B cell (primary cell): ENCODE results near the gene ZEB2. TPM values are rescaled to one million over a fixed set of nuclear protein-coding genes. Genes with fewer than 3 reads are reported as not detected.

Experiments
- ATAC-seq: fragments of 200-7000 bp; cut with Tn5 transposase; one replicate; pipeline ENCODE4 v1.10.0; 2021; ENCODE audit warnings: low read depth, mild to moderate bottlenecking, moderate number of reproducible peaks, moderate library complexity
- CTCF ChIA-PET: fragments of 350-600 bp; sonication (Branson Sonifier 250); formaldehyde crosslinking; loops from one replicate; lab custom pipeline; 2021; ENCODE audit warnings: antibody characterized with exemption, inconsistent platforms; lab: Charles Lee
- POLR2A ChIA-PET: fragments of 350-600 bp; sonication (Branson Sonifier 250); formaldehyde crosslinking; loops from one replicate; lab custom pipeline; 2021; ENCODE audit warnings: antibody characterized with exemption; lab: Charles Lee
- DNase-seq: peaks from one replicate; pipeline ENCODE4 v3.0.0; 2013
- H2AFZ ChIP-seq: 2 replicates; pipeline ENCODE4 v1.6.1; 2012; ENCODE audit warnings: mild to moderate bottlenecking, low read depth, low read length; ENCODE audit not compliant: insufficient read depth, poor library complexity, severe bottlenecking
- H3K27ac ChIP-seq, 2 donors: 1 replicate in 1 of 2; 2 replicates in 1 of 2; pipeline ENCODE4 v1.5.1; 2012 to 2013; ENCODE audit warnings: low read length in 2 of 2, mild to moderate bottlenecking in 2 of 2, moderate library complexity in 1 of 2
- H3K27me3 ChIP-seq, 4 experiments: fragments of 200-600 bp in 1 of 4; sonication (generic) in 1 of 4; replicated peaks in 1 of 4; 1 replicate in 2 of 4; 2 replicates in 2 of 4; pipeline versions ENCODE4 v1.6.1 to v1.7.0; 2013 to 2016; ENCODE audit warnings: low read length in 3 of 4, mild to moderate bottlenecking in 2 of 4, mixed read lengths in 1 of 4, moderate library complexity in 1 of 4; ENCODE audit not compliant: insufficient read depth in 4 of 4, control insufficient read depth in 3 of 4; ENCODE audit errors: control extremely low read depth in 1 of 4
- H3K36me3 ChIP-seq, 2 experiments: replicated peaks in 1 of 2; 1 replicate in 1 of 2; 2 replicates in 1 of 2; pipeline versions ENCODE4 v1.6.1 to v1.7.1; 2013; ENCODE audit warnings: low read length in 1 of 2; ENCODE audit not compliant: insufficient read depth in 2 of 2, control insufficient read depth in 1 of 2; ENCODE audit errors: control extremely low read depth in 1 of 2, extremely low read depth in 1 of 2
- H3K4me1 ChIP-seq, 2 donors: fragments of 200-600 bp in 1 of 2; sonication (generic) in 1 of 2; 1 replicate in 1 of 2; 2 replicates in 1 of 2; pipeline versions ENCODE4 v1.5.1 to v1.6.1; 2013 to 2017; ENCODE audit warnings: low read length in 2 of 2; ENCODE audit not compliant: control insufficient read depth in 2 of 2, insufficient read depth in 2 of 2
- H3K4me2 ChIP-seq: replicated peaks from 2 replicates; pipeline ENCODE3; 2012; ENCODE audit warnings: mild to moderate bottlenecking, low read depth, low read length; ENCODE audit not compliant: poor library complexity, severe bottlenecking
- H3K4me3 ChIP-seq, 5 experiments: fragments of 200-600 bp in 1 of 5; sonication (generic) in 1 of 5; 1 replicate in 3 of 5; 2 replicates in 2 of 5; pipeline versions ENCODE4 v1.5.1 to v1.7.0; 2011 to 2016; ENCODE audit warnings: low read length in 4 of 5, mild to moderate bottlenecking in 4 of 5, low read depth in 2 of 5, control low read depth in 1 of 5, moderate library complexity in 1 of 5; ENCODE audit not compliant: insufficient read depth in 1 of 5; ENCODE audit errors: control extremely low read depth in 1 of 5, extremely low read depth in 1 of 5
- H3K79me2 ChIP-seq: fragments of 200-600 bp; sonication (generic); one replicate; pipeline ENCODE4 v1.6.0; 2016; ENCODE audit warnings: low read length; ENCODE audit not compliant: control insufficient read depth, insufficient read depth
- H3K9ac ChIP-seq: fragments of 200-600 bp; sonication (generic); 2 replicates; pipeline ENCODE4 v1.6.1; 2017; ENCODE audit warnings: mild to moderate bottlenecking, low read length, moderate library complexity
- H3K9me3 ChIP-seq, 3 donors: one replicate each; pipeline versions ENCODE4 v1.6.1 to v1.7.1; 2013; ENCODE audit warnings: low read length in 2 of 3; ENCODE audit not compliant: control insufficient read depth in 2 of 3, insufficient read depth in 1 of 3; ENCODE audit errors: control extremely low read depth in 1 of 3
- H4K20me1 ChIP-seq: 2 replicates; pipeline ENCODE4 v1.6.0; 2012; ENCODE audit warnings: mild to moderate bottlenecking, low read length; ENCODE audit not compliant: insufficient read depth, control insufficient read depth, poor library complexity, severe bottlenecking
- H3K27ac Mint-ChIP-seq: one replicate; pipeline ENCODE4 v1.8.0; 2021; ENCODE audit warnings: mixed read lengths
- H3K27me3 Mint-ChIP-seq: one replicate; pipeline ENCODE4 v1.8.0; 2021; ENCODE audit warnings: mixed read lengths
- H3K4me1 Mint-ChIP-seq: one replicate; pipeline ENCODE4 v1.8.0; 2021; ENCODE audit warnings: mixed read lengths
- H3K4me3 Mint-ChIP-seq: one replicate; pipeline ENCODE4 v1.8.0; 2021; ENCODE audit warnings: mixed read lengths
- H3K9me3 Mint-ChIP-seq: one replicate; pipeline ENCODE4 v1.8.0; 2022; ENCODE audit warnings: mixed read lengths; ENCODE audit not compliant: insufficient read depth
- EZH2 ChIP-seq: IDR thresholded peaks from 2 replicates; pipeline ENCODE4 v1.6.1; 2012; ENCODE audit warnings: borderline replicate concordance, low read depth, mild to moderate bottlenecking, moderate library complexity, low read length; ENCODE audit not compliant: insufficient read depth, poor library complexity, severe bottlenecking
- WGBS: methylation state at CpG from one replicate; pipeline ENCODE4 v1.1.5; 2013; ENCODE audit warnings: missing lambda C conversion rate; ENCODE audit not compliant: insufficient coverage; 5-methylcytosine and 5-hydroxymethylcytosine counted together
- intact Hi-C: fragments of 100-400 bp; cut with micrococcal nuclease; formaldehyde crosslinking; loops from one replicate; pipeline ENCODE4 v1.10.0; 2022
- polyA plus RNA-seq: library from polyadenylated mRNA; depleted of rRNA; stranded (reverse); fragments of >200 nt; gene quantifications from 2 replicates; pipeline ENCODE4 v1.2.3, GENCODE V29; 2012
- total RNA-seq, 2 donors: library from RNA; stranded (reverse); fragments of 120-200 nt in 1 of 2; gene quantifications; 1 replicate in 1 of 2; 2 replicates in 1 of 2; pipeline versions ENCODE4 v1.2.3 to v1.2.4, GENCODE V29; 2013 to 2022
- TF ChIP-seq, protein P1 (sequence below): fragments of 200-600 bp; IDR thresholded peaks from one replicate; pipeline ENCODE4 v1.8.0; 2022; ENCODE audit warnings: antibody characterized with exemption, mild to moderate bottlenecking

ZEB2 gene
- total and polyA plus RNA-seq, 2 donors (not counting 1 experiment from before 2014, with no cell fraction given), result 56.3 to 217 TPM

DNA sequence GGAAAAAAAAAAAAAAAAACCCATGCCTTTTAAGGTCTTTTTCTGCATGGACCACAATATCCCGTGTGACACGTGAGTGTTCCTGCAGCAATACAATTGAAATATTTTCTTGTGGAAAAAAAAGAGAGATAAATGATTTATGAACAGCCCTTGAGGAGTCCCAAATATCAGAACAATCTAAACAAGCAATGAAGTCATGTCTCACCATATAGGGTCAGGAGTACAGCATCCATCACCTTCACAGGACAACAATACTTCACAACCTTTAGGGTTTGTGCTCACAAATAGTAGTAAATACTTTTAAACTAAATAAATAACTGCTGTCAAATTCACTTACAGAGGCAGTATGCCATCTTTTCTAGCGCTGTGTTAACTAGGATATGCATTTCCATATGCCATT lies 87.9 kb downstream of the ZEB2 start:
- Mint-ChIP-seq H3K4me1 (peaks cover 46% of the 10 kb centered on the region), H3K27me3 (no peaks in the 10 kb centered on the region), H3K4me3 (peak overlapping the region; percentile 44), H3K27ac (peak overlapping the region; percentile 34), H3K9me3 (no peaks in the 10 kb centered on the region)
- Histone ChIP-seq H3K9me3 (no peaks in the 10 kb centered on the region), H3K27ac (peak overlapping the region in 1 of 2 donors; percentile 64), H3K4me2 (no peak overlapping the region), H3K27me3 (no peaks in the 10 kb centered on the region), H3K36me3 (peaks cover 2 to 37% of the 10 kb centered on the region in 2 experiments), H2AFZ (no peak overlapping the region), H3K4me3 (no peak overlapping the region), H3K4me1 (peaks cover 20 to 24% of the 10 kb centered on the region in 2 donors), H4K20me1 (peaks cover 60% of the 10 kb centered on the region), H3K9ac (no peak overlapping the region), H3K79me2 (peaks cover 73% of the 10 kb centered on the region)
- ChIA-PET POLR2A (no interaction called here), CTCF (interaction anchor here (1.2 kb wide), 1 partner anchor 88 kb away, joined by 3 read pairs; the partner anchor contains the start of gene ZEB2)
- 100% methylated on average over 1 of the region's 3 CpGs for WGBS
- intact Hi-C loops, result loop anchor here (2.0 kb wide), 1 partner anchor 13 kb away; no protein-coding TSS in a partner anchor
- TF ChIP-seq EZH2, result no peak
- TF ChIP-seq, protein P1, sequence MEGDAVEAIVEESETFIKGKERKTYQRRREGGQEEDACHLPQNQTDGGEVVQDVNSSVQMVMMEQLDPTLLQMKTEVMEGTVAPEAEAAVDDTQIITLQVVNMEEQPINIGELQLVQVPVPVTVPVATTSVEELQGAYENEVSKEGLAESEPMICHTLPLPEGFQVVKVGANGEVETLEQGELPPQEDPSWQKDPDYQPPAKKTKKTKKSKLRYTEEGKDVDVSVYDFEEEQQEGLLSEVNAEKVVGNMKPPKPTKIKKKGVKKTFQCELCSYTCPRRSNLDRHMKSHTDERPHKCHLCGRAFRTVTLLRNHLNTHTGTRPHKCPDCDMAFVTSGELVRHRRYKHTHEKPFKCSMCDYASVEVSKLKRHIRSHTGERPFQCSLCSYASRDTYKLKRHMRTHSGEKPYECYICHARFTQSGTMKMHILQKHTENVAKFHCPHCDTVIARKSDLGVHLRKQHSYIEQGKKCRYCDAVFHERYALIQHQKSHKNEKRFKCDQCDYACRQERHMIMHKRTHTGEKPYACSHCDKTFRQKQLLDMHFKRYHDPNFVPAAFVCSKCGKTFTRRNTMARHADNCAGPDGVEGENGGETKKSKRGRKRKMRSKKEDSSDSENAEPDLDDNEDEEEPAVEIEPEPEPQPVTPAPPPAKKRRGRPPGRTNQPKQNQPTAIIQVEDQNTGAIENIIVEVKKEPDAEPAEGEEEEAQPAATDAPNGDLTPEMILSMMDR, result no peak
- ATAC-seq (no peak), DNase-seq (no peak)

DNA sequence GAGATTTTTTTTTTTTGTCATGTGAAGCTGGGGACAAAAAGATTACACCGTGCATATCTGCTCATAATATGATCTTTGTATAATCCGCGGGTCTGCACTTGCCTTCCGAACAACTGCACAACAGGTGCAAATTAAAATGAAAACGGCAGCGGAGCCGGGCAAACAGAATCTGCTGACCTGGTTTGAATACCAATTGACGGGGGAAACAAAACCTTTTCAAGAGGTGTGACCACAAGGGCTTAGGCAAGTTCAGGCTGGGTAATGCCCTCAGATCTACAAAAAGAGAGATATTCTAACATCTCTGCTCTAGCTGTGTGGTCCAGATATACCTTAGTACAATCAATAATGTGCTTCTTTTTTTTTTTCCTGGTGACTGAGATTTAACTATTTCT lies 88.5 kb downstream of the ZEB2 start:
- Mint-ChIP-seq H3K4me3 (no peak overlapping the region), H3K4me1 (peaks cover 52% of the 10 kb centered on the region), H3K27me3 (no peaks in the 10 kb centered on the region), H3K9me3 (no peaks in the 10 kb centered on the region), H3K27ac (no peak overlapping the region)
- Histone ChIP-seq H3K36me3 (peaks cover 2 to 33% of the 10 kb centered on the region in 2 experiments), H4K20me1 (peaks cover 62% of the 10 kb centered on the region), H3K9ac (peak overlapping the region; percentile 19), H3K27ac (peak overlapping the region; percentile 8 to 64), H3K79me2 (peaks cover 69% of the 10 kb centered on the region), H3K9me3 (no peaks in the 10 kb centered on the region), H2AFZ (no peak overlapping the region), H3K4me3 (peak overlapping the region in 1 of 5 experiments; percentile 1), H3K4me2 (peak overlapping the region; percentile 28), H3K4me1 (peaks cover 27 to 30% of the 10 kb centered on the region in 2 donors), H3K27me3 (no peaks in the 10 kb centered on the region)
- TF ChIP-seq, protein P1, result no peak
- TF ChIP-seq EZH2, result no peak
- peak; percentile 34 for ATAC-seq
- intact Hi-C loops, result no loop called here
- DNase-seq, result peak; percentile 42
- CTCF ChIA-PET, result interaction anchor here (0.7 to 1.7 kb wide), 6 partner anchors 10 to 1321 kb away, joined by 3 to 7 read pairs (median 4); partner anchors contain the start of gene ZEB2
- WGBS, result 63% methylated on average over 8 of the region's 8 CpGs
- POLR2A ChIA-PET, result no interaction called here
